Aorta (tissue), 5 donors: Measurements from ENCODE around the gene ATXN7L1. TPM values are rescaled to one million over a fixed set of nuclear protein-coding genes. Genes with fewer than 3 reads are reported as not detected.

Experiments
- ATAC-seq: fragments of 200-7000 bp; cut with Tn5 transposase; one replicate; pipeline ENCODE4 v1.9.1; 2022; ENCODE audit warnings: moderate library complexity; ENCODE audit not compliant: low FRiP score
- DNase-seq, 2 donors: peaks; one replicate each; pipeline ENCODE4 v3.0.0-alpha.2; 2020
- H3K27ac ChIP-seq, 2 donors: one replicate each; pipeline ENCODE4 v1.5.1; 2013; ENCODE audit warnings: low read length in 2 of 2, mild to moderate bottlenecking in 2 of 2, moderate library complexity in 2 of 2, control low read depth in 1 of 2, inconsistent platforms in 1 of 2, low read depth in 1 of 2
- H3K27me3 ChIP-seq, 2 donors: one replicate each; pipeline ENCODE4 v1.6.1; 2013; ENCODE audit warnings: control low read depth in 1 of 2, low read length in 1 of 2, mild to moderate bottlenecking in 1 of 2, moderate library complexity in 1 of 2; ENCODE audit not compliant: insufficient read depth in 2 of 2, control insufficient read depth in 1 of 2
- H3K36me3 ChIP-seq, 2 donors: one replicate each; pipeline ENCODE4 v1.6.1; 2013; ENCODE audit warnings: control low read depth in 1 of 2, low read length in 1 of 2, mild to moderate bottlenecking in 1 of 2; ENCODE audit not compliant: insufficient read depth in 2 of 2, control insufficient read depth in 1 of 2
- H3K4me1 ChIP-seq, 2 donors: one replicate each; pipeline ENCODE4 v1.6.1; 2013; ENCODE audit warnings: low read length in 2 of 2, control low read depth in 1 of 2, mild to moderate bottlenecking in 1 of 2, moderate library complexity in 1 of 2; ENCODE audit not compliant: insufficient read depth in 2 of 2, control insufficient read depth in 1 of 2
- H3K4me3 ChIP-seq, 2 donors: one replicate each; pipeline ENCODE4 v1.5.1; 2013; ENCODE audit warnings: low read length in 2 of 2, control low read depth in 1 of 2, mild to moderate bottlenecking in 1 of 2
- H3K9me3 ChIP-seq: one replicate; pipeline ENCODE4 v1.6.1; 2013; ENCODE audit warnings: mild to moderate bottlenecking, low read length; ENCODE audit not compliant: control insufficient read depth
- WGBS, 2 donors: extraction: QIAGEN DNeasy Blood & Tissue Kit; methylation state at CpG; one replicate each; pipeline ENCODE4 v1.1.7; 2013; 5-methylcytosine and 5-hydroxymethylcytosine counted together
- intact Hi-C, 2 donors: fragments of 100-400 bp; cut with DNase I; formaldehyde crosslinking; loops; one replicate each; pipeline versions ENCODE4 v1.14.2 to v1.15.0; 2022
- polyA plus RNA-seq, 2 donors: library from polyadenylated mRNA; stranded (reverse); fragments of 200-250 nt; gene quantifications; one replicate each; pipeline ENCODE4 v1.2.3, GENCODE V29; 2013
- total RNA-seq, 2 donors: library from RNA; stranded (reverse); fragmentation: NEBNext Ultra II Directional; extraction: Animal tissue kit (Norgen Biotek cat#: 25700); gene quantifications; one replicate each; pipeline ENCODE4 v1.2.1, GENCODE V29; 2021
- donor health status: healthy with polysubstance abuse.
- donor health status: Bipolar disorder and iron deficiency.
- donor health status: DM: no; HTN: no; CAD: no.
- donor health status: DM: no; HTN: no; CAD: no.
- donor health status: DM: yes; HTN: yes; CAD: no.

The ATXN7L1 gene
- total and polyA plus RNA-seq, 4 donors: 2.5 to 20.1 (median 8.4) TPM

DNA sequence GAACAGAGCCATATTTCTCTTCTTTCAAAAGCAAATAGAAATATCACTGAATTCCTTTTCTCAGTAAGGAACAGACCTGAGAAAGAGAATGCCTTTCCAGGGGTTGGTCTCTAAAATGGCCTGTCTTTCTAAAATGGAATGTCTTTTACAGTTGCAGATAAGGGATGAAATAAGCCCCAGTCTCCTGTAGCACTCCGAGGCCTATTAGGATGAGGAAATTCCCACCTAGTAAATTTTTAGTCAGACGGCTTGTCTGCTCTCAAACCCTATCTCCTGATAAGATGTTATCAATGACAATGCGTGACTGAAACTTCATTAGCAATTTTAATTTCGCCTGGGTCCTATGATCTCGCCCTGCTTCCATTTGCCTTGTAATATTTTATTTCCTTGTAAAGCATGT lies 292.2 kb downstream of the ATXN7L1 start:
- Histone ChIP-seq H3K36me3 (no peaks in the 10 kb centered on the region), H3K4me3 (no peak overlapping the region), H3K27me3 (no peaks in the 10 kb centered on the region), H3K9me3 (no peaks in the 10 kb centered on the region), H3K4me1 (no peaks in the 10 kb centered on the region), H3K27ac (no peak overlapping the region)
- no peak for ATAC-seq
- intact Hi-C loops: no loop called here
- DNase-seq: no peak
- WGBS, 2 donors: 95 to 96% methylated on average over 5 of the region's 5 CpGs

GRCh38 chr7:105583061-105583460 lies 293.3 kb downstream of the ATXN7L1 start:
- H3K4me3 ChIP-seq: no peak overlapping the region
- intact Hi-C loops: no loop called here
- whole genome bisulfite sequencing, 2 donors: 69 to 86% methylated on average over 21 to 39 of the region's 39 CpGs
- no peak for ATAC-seq
- no peak overlapping the region for H3K27ac ChIP-seq
- no peaks in the 10 kb centered on the region for H3K27me3 ChIP-seq
- DNase-seq: no peak
- H3K4me1 ChIP-seq: no peaks in the 10 kb centered on the region
- H3K36me3 ChIP-seq: no peaks in the 10 kb centered on the region
- H3K9me3 ChIP-seq: no peaks in the 10 kb centered on the region

DNA sequence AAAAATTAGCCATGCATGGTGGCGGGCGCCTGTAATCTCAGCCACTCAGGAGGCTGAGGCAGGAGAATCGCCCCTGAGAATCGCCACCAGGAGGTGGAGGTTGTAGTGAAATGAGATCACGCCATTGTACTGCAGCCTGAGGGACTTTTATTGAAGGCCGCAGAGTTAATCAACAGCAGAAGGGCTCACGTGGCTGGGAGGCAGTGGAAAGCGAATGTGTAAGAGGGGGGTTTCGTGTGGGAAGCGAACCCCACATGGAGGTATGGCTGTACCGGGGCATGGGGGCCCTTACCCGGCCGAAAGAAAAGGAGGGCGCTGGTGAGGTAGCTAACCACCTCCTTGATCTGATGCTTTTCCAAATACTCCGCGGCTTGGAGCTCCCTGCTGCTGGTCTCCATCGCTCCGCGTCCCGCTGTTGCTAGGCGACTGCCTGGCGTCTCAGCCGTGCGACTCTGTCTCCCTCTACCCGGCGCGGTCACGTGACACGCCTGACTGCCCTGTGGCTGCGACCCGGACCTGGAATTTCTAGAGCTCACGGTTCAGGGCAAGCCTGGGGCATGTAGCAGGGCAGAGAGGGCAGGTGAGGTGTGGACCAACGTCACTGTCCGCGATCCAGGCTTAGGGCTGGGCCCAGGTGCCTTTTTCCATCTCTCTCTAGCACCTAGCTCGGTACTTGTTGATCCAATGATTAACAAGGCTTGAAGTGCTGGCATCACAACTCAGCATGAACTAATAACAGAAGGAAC lies 295.2 kb downstream of the ATXN7L1 start, which contains the start of gene EFCAB10:
Gene EFCAB10, minus strand, starts transcription at position 428 of the 746 bp plus-strand sequence. Its CDS starts 30 bp downstream, at position 398.
- intact Hi-C loops: no loop called here
- Histone ChIP-seq H3K36me3 (no peaks in the 10 kb centered on the region), H3K4me3 (no peak within 1 kb of the TSS), H3K4me1 (no peaks in the 10 kb centered on the region), H3K27me3 (no peaks in the 10 kb centered on the region), H3K9me3 (no peaks in the 10 kb centered on the region), H3K27ac (no peak within 1 kb of the TSS)
- 10 to 11% methylated on average over 36 of the region's 36 CpGs for WGBS, 2 donors
- peak; percentile 59 to 80 for DNase-seq
- no peak for ATAC-seq

- Histone ChIP-seq H3K9me3 (no peaks in the 10 kb centered on the region), H3K36me3 (no peaks in the 10 kb centered on the region), H3K4me1 (no peaks in the 10 kb centered on the region), H3K4me3 (no peak overlapping the region), H3K27ac (no peak overlapping the region), H3K27me3 (no peaks in the 10 kb centered on the region)
- intact Hi-C loops: no loop called here
- DNase-seq: no peak
- no peak for ATAC-seq
- 86% methylated on average over 22 of the region's 22 CpGs for WGBS, 2 donors
Measured at GRCh38 chr7:105580022-105580740, 296.2 kb downstream of the ATXN7L1 start.

GRCh38 chr7:105578496-105578895 lies 297.9 kb downstream of the ATXN7L1 start:
- H3K4me1 ChIP-seq: no peaks in the 10 kb centered on the region
- DNase-seq (no peak), ATAC-seq (no peak)
- no peaks in the 10 kb centered on the region for H3K9me3 ChIP-seq
- no peak overlapping the region for H3K4me3 ChIP-seq
- no peak overlapping the region for H3K27ac ChIP-seq
- no peaks in the 10 kb centered on the region for H3K27me3 ChIP-seq
- intact Hi-C loops: no loop called here
- no peaks in the 10 kb centered on the region for H3K36me3 ChIP-seq

DNA sequence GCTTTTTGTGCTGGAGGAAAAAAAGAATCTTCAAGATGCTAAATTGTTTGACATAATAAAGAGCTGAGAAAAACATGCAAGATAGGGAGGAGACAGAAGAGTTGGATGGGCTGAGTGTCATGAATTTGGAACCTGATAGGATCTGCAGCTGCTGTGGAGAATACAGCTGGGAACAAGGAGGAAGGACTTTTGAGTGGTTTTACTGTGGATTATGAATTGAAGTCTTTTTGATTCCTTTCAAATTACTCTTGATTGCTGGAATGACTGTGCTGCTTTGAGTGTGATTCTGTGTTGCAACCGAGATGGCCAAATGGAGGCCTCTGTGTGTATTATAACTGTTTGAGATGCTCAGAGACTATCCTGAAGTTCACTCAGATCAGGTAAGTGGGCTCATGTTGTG lies 299.1 kb downstream of the ATXN7L1 start:
- intact Hi-C loops: no loop called here
- WGBS, 2 donors: 79 to 92% methylated on average over 1 of the region's 1 CpG
- Histone ChIP-seq H3K27ac (no peak overlapping the region), H3K4me3 (no peak overlapping the region), H3K36me3 (no peaks in the 10 kb centered on the region), H3K27me3 (no peaks in the 10 kb centered on the region), H3K9me3 (no peaks in the 10 kb centered on the region), H3K4me1 (no peaks in the 10 kb centered on the region)
- ATAC-seq (no peak), DNase-seq (no peak)

DNA sequence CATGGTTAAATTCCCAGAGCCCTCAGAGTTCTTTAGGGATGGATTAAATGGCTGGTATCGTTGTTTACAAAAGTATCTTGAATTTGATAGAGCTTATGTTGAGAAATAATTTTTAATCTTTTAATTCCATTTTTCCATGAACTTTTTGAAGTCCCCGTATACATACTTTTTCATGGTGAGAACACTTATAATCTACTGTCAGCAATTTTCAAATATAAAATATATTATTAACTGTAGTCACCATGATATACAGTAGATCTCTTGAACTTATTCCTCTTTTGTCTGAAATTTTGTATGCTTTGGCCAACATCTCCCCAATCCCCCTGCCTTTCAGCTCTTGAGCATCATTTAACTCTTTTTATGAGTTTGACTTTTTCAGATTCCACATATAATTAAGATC lies 304.5 kb downstream of the ATXN7L1 start:
- no peaks in the 10 kb centered on the region for H3K27me3 ChIP-seq
- WGBS, 2 donors: 83 to 96% methylated on average over 2 of the region's 2 CpGs
- no peak for ATAC-seq
- H3K4me1 ChIP-seq: no peaks in the 10 kb centered on the region
- H3K4me3 ChIP-seq: no peak overlapping the region
- no peak overlapping the region for H3K27ac ChIP-seq
- DNase-seq: no peak
- H3K36me3 ChIP-seq: peaks cover 0 to 3% of the 10 kb centered on the region in 2 donors
- no peaks in the 10 kb centered on the region for H3K9me3 ChIP-seq
- intact Hi-C loops: no loop called here

GRCh38 chr7:105567821-105568220 lies 308.6 kb downstream of the ATXN7L1 start:
- H3K36me3 ChIP-seq: peaks cover 0 to 3% of the 10 kb centered on the region in 2 donors
- no peaks in the 10 kb centered on the region for H3K4me1 ChIP-seq
- no peak for ATAC-seq
- no peak for DNase-seq
- H3K27ac ChIP-seq: peak overlapping the region in 1 of 2 donors; percentile 48
- 79 to 84% methylated on average over 3 of the region's 3 CpGs for WGBS, 2 donors
- H3K9me3 ChIP-seq: no peaks in the 10 kb centered on the region
- intact Hi-C loops: no loop called here
- H3K4me3 ChIP-seq: no peak overlapping the region
- no peaks in the 10 kb centered on the region for H3K27me3 ChIP-seq

DNA sequence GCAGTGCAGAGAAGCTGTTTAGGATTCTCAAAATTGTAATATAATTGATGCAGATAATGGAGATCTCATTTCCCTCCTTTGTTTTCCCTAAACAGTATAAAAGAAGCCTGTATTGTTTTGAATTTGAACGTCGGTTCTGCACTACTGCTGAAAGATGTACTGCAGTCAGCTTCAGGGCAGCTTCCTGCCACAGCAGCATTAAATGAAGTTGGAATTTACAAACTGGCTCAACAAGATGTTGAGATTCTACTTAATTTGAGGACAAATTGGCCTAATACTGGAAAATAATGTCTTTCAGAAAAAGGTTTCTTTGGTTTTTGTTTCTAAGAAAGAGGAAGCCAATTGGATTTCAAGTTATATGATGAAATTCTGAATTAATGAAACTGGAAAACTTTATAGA lies 309.4 kb downstream of the ATXN7L1 start:
- no peaks in the 10 kb centered on the region for H3K27me3 ChIP-seq
- H3K27ac ChIP-seq: no peak overlapping the region
- ATAC-seq (no peak), DNase-seq (no peak)
- intact Hi-C loops: no loop called here
- H3K9me3 ChIP-seq: no peaks in the 10 kb centered on the region
- 73 to 77% methylated on average over 2 of the region's 2 CpGs for WGBS, 2 donors
- H3K4me3 ChIP-seq: no peak overlapping the region
- peaks cover 0 to 3% of the 10 kb centered on the region in 2 donors for H3K36me3 ChIP-seq
- H3K4me1 ChIP-seq: no peaks in the 10 kb centered on the region
